ENCODE measurements around the gene ADARB2.
"Not testable (repeated sequence)": the region's sequence is repeated elsewhere in the genome, so short reads cannot be mapped to it uniquely, and the experiment has no call there.

Gene ADARB2

DNA sequence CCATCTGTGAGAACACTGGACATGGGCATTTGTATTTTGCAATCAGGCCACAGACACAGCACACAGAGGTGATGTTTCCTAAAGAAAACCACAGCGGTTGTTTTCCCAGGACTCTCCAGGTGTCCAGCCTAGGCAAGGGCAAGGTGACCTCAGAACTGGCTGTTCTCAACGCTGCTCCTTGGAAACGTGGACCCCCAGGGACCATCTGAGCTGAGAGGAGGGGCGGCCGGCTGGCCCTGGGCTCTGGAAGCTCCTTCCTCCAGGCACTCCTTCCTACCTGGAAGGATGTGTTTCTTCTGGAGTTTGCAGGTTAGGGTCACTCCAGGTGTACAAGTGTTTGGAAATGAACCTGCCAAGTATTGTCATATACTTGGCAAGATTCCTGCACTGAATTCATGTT is 103.1 kb downstream of the ADARB2 start:
- DNase-seq: no peak

DNA sequence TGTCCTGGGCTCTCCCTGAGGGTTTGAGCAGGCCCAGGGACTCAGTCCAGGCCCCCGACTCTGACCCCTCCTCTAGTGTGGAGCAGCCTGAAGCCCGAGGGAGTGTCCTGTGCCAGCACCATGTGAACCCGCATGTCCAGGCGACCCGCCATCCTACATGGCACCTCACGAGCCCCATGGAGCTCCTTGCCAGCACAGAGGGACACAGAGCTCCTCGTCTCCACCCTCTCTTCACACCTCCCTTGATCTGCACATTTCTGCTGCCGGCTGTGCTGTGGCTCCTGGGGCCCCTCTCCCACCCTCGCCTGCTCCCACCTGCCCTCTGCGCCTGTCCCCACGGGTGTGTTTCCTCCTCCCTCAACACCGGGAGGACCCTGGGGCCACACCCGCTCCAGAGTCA is 103.5 kb downstream of the ADARB2 start:
- DNase-seq: no peak

DNA sequence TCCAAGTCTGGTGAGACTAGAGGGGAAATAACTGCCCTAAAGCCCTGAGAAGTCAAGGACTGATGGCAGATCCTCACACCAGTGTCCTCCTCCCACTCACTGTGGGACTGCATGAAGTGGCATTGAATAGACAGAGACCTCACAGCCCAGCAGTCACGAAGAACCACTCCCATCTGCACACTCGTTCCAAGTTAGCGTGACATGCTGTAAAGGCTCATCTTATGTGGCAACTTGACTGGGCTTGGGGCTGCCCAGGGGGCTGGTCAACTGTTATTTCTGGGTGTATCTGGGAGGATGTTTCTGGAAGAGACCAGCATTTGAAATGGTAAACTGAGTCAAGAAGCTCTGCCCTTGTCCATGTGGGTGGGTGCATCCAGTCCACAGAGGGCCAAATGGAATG is 104.7 kb downstream of the ADARB2 start:
- no peak for DNase-seq

DNA sequence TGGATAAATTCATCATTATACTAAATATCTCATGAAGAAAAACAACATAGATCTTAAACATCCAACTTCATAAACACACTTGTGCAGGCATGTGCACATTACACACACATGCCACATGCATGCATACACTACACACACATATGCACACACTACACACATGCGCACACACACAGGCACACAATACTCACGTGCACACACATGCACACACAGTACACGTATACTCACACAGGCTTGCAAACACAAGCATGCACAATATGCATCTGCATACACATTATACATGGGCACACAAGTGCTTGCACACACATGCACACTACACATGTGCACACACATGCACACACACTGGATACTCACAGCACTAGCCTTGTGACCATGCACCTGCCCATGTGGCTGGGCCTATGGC is 105.2 kb downstream of the ADARB2 start:
- no peak for DNase-seq

DNA sequence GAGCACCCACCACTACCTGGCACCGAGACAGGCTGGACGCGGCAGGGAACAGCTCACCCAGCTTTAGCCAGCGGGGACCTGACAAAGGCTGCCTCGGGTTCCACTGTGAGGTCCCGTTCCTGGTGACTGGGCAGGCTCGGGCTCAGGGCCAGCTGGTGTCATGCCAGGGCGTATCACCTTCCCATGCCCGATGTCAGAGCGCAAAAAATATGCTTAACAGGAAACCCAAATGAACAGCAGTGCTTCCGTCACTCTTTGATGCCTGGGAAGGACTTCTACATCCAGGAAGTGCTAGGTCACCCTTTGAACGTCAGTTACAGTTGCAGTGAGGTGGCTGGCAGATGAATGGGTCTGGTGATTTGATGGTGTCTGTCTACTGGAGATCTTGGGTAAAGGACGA is 106.0 kb downstream of the ADARB2 start:
- no peak for DNase-seq

DNA sequence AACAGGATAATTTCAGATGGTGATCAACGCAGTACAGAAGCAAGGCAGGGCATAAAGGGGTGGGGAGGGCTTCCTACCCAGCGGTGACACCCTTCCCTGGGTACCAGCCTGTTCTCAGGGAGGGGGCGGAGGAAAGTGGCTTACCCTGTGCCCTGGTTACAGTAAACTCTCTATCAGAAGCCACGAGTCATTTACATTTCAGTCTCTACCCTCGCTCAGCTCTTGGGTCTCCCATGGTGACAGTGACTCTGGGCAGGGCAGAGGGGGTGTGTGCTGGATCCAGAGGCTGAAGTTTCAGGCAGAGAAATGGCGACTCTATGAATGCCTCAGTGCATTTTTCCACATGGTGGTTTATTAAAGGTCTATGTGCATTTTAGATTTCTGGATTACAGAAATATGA is 107.0 kb downstream of the ADARB2 start:
- DNase-seq: no peak

DNA sequence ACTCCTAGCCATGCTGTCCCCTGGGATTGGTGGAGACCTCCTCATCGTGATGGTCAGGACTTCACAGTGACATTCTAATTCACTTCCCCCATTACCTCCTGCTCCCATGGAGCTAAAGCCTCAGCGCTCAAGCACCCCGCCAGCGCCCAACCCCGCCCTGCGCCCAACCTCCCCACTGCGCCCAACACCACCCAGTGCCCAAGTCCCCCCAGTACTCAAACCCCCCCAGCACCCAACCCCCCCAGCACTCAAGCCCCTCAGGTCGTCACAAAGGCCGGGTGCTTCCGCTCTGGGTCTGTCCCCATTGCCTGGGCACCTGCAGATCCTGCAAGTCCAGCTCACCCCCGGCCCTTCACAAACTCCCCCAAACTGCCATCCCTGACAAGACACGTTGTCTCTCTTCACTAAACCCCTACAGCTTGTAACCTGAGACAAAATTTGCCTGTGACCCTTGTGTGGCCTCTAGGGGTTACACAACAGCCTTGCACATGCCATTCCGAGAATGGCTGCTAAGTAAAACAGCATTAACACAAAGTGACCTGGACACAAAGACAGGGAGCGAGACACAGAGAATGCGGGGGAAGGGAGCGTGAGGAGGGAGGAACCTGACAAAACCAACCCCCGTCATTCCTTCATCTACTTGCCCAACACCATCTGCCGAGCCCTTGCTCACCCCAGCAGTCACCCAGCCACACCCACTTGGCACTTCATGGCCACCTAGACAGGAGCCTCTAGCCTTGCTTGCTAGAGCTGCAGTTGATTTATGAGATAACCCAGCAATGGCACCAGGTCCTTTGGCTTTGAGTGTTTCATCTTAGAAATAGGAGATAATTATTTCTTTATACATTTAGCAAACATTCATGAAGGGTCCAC is 107.8 kb downstream of the ADARB2 start:
- DNase-seq: no peak

DNA sequence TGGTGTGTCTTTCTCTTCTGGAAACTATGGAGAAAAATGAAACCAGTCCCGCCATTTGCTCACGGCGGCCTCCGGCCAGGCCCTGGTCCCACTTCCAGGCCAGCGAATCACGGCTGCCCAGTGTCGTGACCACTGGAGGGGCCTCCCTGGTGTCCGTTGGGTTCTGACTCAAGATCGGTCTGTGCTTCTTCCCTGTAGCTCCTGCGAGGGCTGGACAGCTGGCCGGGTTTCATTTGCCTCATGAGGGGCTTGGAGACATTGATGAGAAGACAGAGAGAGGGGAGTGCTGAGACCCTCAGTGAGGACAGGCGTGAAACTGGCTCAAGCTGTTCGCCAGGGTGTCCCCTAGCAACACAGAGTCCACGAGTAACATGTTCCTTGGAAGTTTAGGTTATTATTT is 108.6 kb downstream of the ADARB2 start:
- DNase-seq: no peak

DNA sequence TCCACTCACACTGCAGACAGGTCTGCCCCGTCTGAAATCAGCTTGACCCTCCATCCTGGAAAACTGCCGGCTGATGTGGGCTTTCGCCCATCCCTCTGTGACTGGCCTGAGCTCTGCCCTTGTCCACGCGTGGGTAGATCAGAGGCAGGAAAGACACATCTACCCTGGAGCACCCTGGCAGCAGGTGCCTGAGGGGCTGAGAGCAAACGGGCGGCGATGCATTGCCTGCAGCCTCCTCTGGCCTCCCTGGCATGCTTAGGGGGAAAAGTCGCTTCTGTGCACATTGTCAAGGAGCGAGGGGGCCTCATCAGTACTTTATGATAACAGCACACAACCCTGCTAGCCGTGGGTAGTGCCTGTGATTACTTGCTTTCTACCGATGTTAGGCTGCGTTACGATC is 109.4 kb downstream of the ADARB2 start:
- no peak for DNase-seq

DNA sequence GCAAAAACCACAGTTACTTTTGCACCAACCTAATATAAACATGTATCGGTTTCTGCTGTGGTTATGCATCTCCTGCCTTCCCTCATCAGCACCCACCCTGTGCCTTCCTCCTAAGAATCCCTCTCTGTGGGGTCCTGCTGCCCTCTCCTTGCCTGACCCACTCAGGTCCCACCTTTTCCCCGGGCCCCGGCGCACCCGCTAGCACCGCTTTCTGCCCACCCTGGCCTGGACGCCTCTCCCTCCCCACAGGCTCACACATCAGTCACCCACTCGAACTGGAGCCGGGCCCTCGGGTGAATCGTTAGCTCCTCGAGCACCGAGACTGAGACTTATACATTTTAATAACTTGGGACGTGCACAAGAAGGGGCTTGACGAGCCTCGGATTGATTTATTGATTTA is 110.5 kb downstream of the ADARB2 start:
- DNase-seq: no peak

DNA sequence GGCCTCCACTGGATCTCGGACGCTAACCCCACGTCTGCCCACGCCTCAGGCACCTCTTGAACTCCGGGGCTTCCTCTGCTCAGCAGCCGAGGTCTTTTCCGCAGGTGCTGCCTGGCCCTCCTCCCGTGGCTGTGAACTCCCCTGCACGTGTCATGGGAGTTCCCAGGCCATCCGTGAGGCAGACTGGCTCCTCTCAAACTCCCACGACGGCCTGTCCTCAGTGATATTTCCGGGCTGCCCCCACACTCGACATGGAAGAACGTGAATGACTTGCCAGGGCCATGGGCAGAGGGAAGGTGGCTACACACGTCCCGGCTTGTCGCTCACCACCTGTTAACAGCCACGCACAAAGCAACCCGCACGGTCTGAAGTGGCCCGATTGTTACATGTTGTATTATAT is 110.9 kb downstream of the ADARB2 start:
- DNase-seq: no peak

DNA sequence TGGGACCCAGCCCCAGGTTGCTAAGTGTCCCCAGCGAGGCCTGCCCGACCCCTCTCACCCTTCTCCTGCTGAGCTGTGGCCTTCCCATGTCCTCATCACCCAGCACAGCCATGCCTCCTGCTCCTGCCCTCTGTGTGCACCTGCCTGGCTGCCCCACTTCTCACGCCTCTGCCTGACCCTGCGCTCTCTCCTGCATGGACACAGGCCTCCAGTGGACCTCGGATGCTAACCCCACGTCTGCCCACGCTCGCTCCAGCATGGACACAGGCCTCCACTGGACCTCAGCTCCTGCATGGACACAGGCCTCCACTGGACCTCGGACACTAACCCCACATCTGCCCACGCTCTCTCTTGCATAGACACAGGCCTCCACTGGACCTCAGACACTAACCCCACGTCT is 111.6 kb downstream of the ADARB2 start:
- no peak for DNase-seq

DNA sequence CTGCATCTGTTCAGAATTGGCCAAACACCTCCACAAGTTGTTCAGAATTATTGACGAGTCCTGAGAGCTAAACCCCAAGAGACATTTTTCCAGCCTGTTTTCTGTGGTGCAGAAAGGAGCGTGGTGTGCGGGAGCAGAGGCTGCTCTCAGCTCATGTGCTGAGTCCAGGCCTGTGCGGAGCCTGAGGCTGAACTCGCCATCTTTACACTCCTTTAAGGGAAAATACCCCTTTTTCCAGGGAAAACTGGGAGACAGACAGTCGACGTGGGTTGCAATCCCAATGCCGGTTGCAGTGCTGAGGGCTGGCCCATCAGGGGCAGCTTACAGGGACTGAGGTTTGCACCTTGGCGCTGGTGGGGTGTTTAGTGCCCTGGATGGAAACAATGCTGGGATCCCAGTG is 112.2 kb downstream of the ADARB2 start:
- no peak for DNase-seq

DNA sequence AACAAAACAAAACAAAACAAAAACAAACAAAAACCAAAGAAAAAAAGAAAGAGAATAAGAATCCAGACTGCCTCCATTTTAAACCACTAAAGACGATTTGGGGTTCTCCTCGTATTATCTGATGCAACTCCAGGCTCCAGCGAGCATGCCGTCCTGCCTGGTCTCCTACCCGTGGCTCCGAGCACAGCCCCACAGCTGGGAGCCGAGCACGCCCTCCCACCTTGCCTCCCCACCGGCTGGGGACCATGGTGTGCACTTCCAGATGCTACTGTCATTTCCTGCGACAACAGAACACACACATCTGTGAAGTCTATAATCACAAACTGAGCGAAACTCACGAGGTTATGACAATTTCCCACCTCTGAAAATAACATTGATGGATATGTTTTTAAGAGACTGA is 113.1 kb downstream of the ADARB2 start:
- DNase-seq: no peak

DNA sequence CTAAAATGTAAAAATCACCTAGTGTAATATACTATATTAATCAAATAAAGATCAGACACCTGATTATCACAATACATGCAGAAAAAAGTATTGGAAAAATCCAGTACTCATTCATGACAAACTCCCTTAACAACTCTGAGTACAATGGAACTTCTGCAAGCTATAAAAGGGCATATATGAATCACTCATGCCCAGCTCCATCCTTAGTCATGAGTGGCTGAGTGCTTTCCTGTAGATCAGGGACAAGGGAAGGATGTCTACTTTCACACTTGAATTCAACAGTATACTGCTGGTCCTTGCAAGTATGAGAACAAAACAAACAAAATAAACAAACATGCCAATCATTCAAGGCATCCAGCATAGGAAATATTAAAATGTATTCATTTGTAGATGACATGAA is 116.5 kb downstream of the ADARB2 start:
- DNase-seq: no peak

DNA sequence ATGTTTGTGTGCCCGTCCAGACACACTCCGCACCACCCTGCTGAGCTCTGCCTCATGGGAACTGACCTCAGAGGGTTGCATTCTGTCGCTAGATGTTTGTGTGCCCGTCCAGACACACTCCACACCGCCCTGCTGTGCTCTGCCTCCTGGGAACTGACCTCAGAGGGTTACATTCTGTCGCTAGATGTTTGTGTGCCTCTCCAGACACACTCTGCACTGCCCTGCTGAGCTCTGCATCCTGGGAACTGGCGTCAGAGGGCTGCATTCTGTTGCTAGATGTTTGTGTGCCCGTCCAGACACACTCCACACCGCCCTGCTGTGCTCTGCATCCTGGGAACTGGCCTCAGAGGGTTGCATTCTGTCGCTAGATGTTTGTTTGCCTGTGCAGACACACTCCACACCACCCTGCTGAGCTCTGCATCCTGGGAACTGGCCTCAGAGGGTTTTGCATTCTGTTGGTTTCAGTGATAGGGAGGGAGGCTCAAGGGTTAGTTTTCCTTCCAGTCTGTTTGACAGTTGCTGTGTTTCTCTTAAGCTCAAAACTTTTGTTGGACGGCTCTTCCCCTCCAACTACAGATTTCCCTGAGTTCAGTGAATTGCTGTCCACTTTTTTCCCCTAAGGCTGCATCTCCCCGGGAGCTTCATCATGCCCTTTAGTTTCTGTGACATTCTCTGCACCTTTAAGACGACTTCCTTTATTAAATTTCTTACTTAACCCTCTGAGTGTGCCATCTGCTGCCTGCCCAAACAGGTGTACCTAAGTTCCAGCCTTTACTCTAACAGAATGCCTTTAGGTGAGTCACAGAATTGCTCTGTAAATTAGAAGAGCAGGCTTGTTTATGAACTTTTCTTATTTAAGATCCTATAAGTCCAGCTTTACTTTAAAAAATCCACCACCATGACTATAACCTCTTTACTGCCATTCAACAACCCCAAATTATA is 119.7 kb downstream of the ADARB2 start:
- DNase-seq: not testable (repeated sequence)

DNA sequence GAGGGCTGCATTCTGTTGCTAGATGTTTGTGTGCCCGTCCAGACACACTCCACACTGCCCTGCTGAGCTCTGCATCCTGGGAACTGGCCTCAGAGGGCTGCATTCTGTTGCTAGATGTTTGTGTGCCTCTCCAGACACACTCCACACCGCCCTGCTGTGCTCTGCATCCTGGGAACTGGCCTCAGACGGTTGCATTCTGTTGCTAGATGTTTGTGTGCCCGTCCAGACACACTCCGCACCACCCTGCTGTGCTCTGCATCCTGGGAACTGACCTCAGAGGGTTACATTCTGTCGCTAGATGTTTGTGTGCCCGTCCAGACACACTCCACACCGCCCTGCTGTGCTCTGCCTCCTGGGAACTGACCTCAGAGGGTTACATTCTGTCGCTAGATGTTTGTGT is 120.6 kb downstream of the ADARB2 start:
- DNase-seq: not testable (repeated sequence)

DNA sequence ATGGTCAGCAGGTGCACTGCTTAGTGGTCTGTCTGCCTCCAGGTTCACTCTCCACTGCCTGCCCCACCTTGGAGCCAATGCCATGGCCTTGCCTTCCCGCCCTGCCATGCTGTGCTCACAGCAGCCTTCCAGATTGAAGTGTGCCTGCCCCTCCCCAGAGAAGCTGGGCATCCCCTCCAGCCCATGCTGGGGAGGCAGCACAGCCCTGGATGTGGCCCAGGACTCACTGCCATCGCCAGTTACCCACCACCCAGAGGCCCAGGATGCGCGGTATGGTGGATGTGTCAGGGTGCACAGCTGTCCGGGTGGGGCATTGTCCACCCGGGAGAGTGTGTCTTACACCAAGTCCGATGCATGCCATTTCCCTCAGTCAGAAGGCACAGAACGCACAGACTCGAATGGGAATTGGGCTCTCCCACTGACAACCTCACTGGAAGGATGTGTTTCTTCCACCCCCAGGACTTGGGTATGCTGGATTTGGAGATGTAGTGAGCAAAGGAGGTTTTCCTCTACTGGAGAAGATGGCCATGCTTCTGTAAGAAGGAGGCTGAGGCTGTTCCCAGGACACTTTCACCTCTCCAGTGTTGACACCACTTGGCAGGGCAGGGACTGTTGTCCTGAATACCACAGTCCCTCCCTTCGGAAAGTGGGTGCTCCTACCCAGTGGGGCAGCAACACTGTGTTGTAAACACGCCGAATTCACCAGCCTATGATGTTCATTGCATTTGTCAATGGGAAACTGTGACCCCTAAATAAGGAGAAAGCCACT is 122.0 kb downstream of the ADARB2 start:
- no peak for DNase-seq

DNA sequence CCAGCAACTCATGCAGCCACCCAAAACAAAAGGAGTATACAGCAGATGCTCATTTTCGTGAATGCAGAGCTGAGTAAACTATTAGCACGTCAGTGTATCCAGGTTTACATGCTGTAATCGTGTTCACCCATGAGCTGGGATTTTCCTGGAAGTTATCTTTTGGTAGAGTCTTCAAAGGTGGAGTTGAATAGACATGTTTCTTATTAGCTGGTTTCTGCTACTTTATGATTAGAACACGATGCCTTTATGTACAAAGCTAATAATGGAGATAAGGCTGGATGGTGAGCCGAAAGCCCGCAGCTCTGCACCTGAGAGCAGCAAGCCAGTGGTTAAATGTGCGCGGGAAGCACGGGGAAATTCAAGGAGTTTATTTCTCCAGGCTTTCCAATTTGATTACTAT is 123.8 kb downstream of the ADARB2 start:
- DNase-seq: no peak

DNA sequence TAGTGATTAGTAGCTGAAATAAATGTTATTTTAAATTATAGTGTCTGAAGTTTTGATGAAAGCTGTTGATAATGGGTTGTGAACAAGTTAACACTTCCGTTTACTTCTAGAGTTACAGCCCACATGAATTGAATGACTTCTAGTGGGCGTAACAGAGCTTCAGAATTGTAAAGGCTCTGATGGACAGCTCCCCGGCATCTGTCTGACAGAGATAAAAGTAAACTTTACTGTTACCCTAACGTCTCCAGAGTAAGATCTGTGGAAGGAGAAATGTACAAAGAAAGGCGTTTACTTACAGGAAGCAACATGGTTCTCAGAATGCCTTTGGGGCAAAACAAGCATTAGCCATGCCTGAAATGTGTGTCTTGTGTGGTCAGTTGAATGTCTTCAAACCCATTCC is 124.4 kb downstream of the ADARB2 start:
- no peak for DNase-seq

DNA sequence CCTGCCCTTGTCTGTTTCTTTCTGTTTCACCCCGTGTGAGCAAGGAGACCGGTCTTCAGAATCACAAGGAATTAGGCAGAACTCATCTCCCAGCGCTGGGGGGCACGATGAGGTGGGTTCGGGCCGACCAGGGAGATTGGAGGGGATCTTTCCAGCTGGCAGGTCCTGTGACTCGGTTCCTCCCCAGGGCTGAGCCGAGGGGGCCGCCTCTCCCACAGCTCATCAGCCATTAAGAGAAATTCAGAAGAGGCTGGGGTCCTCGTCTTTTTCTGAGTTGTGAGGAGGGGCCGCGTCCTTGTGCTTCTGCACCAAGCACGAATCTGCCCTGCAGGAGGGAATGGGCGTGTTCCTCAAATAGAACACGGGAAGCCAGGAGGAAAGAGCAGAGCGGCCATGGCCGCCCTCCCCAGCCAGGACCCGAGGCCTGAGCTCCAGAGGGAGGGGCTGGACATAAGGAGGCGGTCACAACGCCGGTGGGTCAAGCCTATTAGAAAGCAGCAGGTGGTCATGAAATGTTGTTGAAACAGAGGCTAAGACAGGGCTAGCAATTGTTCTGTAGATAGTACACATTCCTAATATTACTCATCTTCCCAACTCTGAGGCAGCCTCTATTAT is 125.3 kb downstream of the ADARB2 start:
- DNase-seq: no peak

DNA sequence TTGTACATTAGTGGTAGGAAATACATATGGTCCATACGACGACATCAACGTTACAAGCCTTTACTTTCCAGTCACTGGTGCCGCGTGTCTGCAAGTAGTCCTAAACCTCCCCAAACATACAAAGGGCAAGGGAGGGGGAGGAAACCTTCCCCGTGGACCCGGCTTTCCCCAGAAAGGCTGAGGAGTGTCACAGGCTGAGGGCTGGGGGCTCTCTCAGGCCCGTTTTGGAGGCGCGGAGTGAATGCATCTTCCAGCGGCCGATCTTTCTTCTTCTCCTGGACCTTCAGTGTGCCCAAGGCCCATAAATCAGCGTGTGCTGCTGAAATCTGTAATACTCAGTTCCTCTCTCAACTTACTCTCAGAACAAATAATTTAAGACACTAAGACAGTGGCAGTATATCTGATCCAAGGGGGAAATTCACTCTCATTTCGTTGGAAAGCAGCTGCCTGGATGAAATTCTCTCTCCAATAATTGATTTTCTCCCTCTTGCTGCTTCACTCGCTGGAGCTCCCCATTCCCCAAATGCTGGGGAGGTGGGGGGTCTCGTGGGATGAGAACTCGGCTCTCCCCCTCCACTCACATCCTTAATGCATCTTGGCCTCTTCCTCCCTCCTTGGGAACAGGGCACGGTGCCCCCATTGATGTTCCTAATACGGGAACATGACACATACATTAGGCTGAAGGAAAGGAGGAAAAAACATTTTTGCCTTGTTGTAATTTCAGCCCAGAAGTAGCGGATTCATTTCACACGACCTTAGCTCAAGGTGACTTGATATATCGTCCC is 126.1 kb downstream of the ADARB2 start:
- DNase-seq: no peak
